A549 (cell line): ENCODE data around the gene FOXN4. TPM values are rescaled to one million over a fixed set of nuclear protein-coding genes. Genes with fewer than 3 reads are reported as not detected.

Experiments used
- ATAC-seq, 2 experiments: fragments of 200-7000 bp in 1 of 2; fragments of >200 bp in 1 of 2; cut with Nextera tagmentation in 1 of 2; cut with Tn5 transposase in 1 of 2; 3 replicates each; pipeline versions ENCODE4 v1.8.0 to v1.9.1; 2018 to 2020; ENCODE audit warnings: mild to moderate bottlenecking in 1 of 2, moderate library complexity in 1 of 2
- CTCF ChIA-PET: fragments of 300-600 bp; sonication (Branson Sonifier 250); formaldehyde crosslinking; extraction: SDS; loops from one replicate; lab custom pipeline; 2021; ENCODE audit warnings: antibody characterized with exemption, inconsistent platforms; lab: Yijun Ruan, JAX
- POLR2A ChIA-PET: fragments of 350-600 bp; formaldehyde crosslinking; extraction: SDS; loops from one replicate; lab custom pipeline; 2021; ENCODE audit warnings: antibody characterized with exemption, inconsistent platforms; lab: Yijun Ruan, JAX
- DNase-seq, 2 experiments: peaks; one replicate each; pipeline versions ENCODE4 v3.0.0 to v3.0.0-alpha.2; 2011 to 2016; ENCODE audit warnings: low read depth in 1 of 2, low spot score in 1 of 2
- FAIRE-seq: peaks from 2 replicates; lab custom pipeline; 2011; peaks lifted over from hg19 to GRCh38; lab: Jason Lieb, UNC
- H3K27ac ChIP-seq, 2 experiments: fragments of >200 bp; sonication (Bioruptor Twin); formaldehyde crosslinking; 3 replicates each; pipeline ENCODE4 v1.5.1; 2016 to 2017
- H3K4me1 ChIP-seq: fragments of >200 bp; sonication (Bioruptor Twin); formaldehyde crosslinking; 3 replicates; pipeline ENCODE4 v1.6.1; 2016
- H3K4me2 ChIP-seq: fragments of >200 bp; sonication (Bioruptor Twin); formaldehyde crosslinking; 3 replicates; pipeline ENCODE4 v1.6.1; 2016
- H3K4me3 ChIP-seq: fragments of >200 bp; sonication (Bioruptor Twin); formaldehyde crosslinking; 3 replicates; pipeline ENCODE4 v1.5.1; 2016
- H3K9me3 ChIP-seq: fragments of >200 bp; sonication (Bioruptor Twin); formaldehyde crosslinking; 3 replicates; pipeline ENCODE4 v1.6.1; 2016
- CBX8 ChIP-seq: fragments of 200-600 bp; sonication (generic); IDR thresholded peaks from 2 replicates; pipeline ENCODE4 v1.6.1; 2016
- ELK1 ChIP-seq: fragments of 150-350 bp; IDR thresholded peaks from 2 replicates; pipeline ENCODE4 v1.6.1; 2014; ENCODE audit warnings: low read depth, mild to moderate bottlenecking, low read length
- EP300 ChIP-seq, 2 experiments: fragments of >200 bp; sonication (Bioruptor Twin); formaldehyde crosslinking; IDR thresholded peaks; 2 replicates in 1 of 2; 3 replicates in 1 of 2; pipeline ENCODE4 v1.6.1; 2016 to 2017
- ESRRA ChIP-seq: fragments of 150-350 bp; IDR thresholded peaks from 2 replicates; pipeline ENCODE4 v1.6.1; 2014; ENCODE audit warnings: mild to moderate bottlenecking, low read length, borderline replicate concordance
- FOSL2 ChIP-seq, 2 experiments: fragments of 450-650 bp in 1 of 2; fragments of >200 bp in 1 of 2; sonication (Bioruptor Twin) in 1 of 2; formaldehyde crosslinking; IDR thresholded peaks; 2 replicates each; pipeline versions ENCODE4 v1.5.0 to v1.6.1; 2016 to 2020; ENCODE audit warnings: mild to moderate bottlenecking in 1 of 2, moderate library complexity in 1 of 2
- GATA3 ChIP-seq: IDR thresholded peaks from 2 replicates; pipeline ENCODE4 v1.6.1; 2012; ENCODE audit warnings: borderline replicate concordance
- HDAC2 ChIP-seq: fragments of 200-600 bp; sonication (generic); IDR thresholded peaks from 2 replicates; pipeline ENCODE4 v1.6.1; 2016
- HOXB13 ChIP-seq: fragments of 250-450 bp; sonication (Bioruptor Pico); IDR thresholded peaks from 2 replicates; pipeline ENCODE4 v1.5.0; 2020; ENCODE audit warnings: low read depth, mild to moderate bottlenecking, moderate library complexity
- JUN ChIP-seq, 2 experiments: fragments of >200 bp; sonication (Bioruptor Twin); formaldehyde crosslinking; IDR thresholded peaks; 2 replicates in 1 of 2; 3 replicates in 1 of 2; pipeline ENCODE4 v1.6.1; 2016 to 2017
- KDM1A ChIP-seq: fragments of 200-600 bp; sonication (generic); IDR thresholded peaks from 2 replicates; pipeline ENCODE4 v1.6.1; 2016; ENCODE audit warnings: low read depth, mild to moderate bottlenecking
- NFE2L2 ChIP-seq: fragments of 150-350 bp; conservative IDR thresholded peaks from 2 replicates; pipeline ENCODE4 v1.6.1; 2014; ENCODE audit warnings: low read length
- POLR2A ChIP-seq: IDR thresholded peaks from 2 replicates; pipeline ENCODE4 v1.6.1; 2012; ENCODE audit warnings: mild to moderate bottlenecking, low read length
- TFCP2L1 ChIP-seq: fragments of 250-450 bp; sonication (Bioruptor Pico); IDR thresholded peaks from 2 replicates; pipeline ENCODE4 v1.5.0; 2021; ENCODE audit warnings: mild to moderate bottlenecking
- TP53 ChIP-seq: fragments of 250-450 bp; sonication (Bioruptor Pico); IDR thresholded peaks from 2 replicates; pipeline ENCODE4 v1.5.0; 2021; ENCODE audit warnings: mild to moderate bottlenecking, moderate library complexity
- ZFP36 ChIP-seq: fragments of 450-650 bp; IDR thresholded peaks from 2 replicates; pipeline ENCODE4 v1.6.1; 2014; ENCODE audit warnings: borderline replicate concordance; ENCODE audit not compliant: partially characterized antibody
- ZSCAN20 ChIP-seq: fragments of 250-450 bp; sonication (Bioruptor Pico); IDR thresholded peaks from 2 replicates; pipeline ENCODE4 v1.8.0; 2022; ENCODE audit warnings: mild to moderate bottlenecking, moderate library complexity
- WGBS: methylation state at CpG from one replicate; pipeline ENCODE4 v1.1.6; 2017; ENCODE audit errors: missing lambda C conversion rate; 5-methylcytosine and 5-hydroxymethylcytosine counted together
- polyA plus RNA-seq, 4 experiments: library from polyadenylated mRNA; depleted of rRNA in 3 of 4; stranded (reverse); fragments of >200 nt; fragmentation: RNase III in 1 of 4; extraction: RNeasy Plus Mini Kit Qiagen cat#74134 plus additional on column Dnase treatment in 1 of 4; gene quantifications; 2 replicates in 3 of 4; 3 replicates in 1 of 4; pipeline ENCODE4 v1.2.3, GENCODE V29; 2011 to 2017
- TF ChIP-seq, protein P1 (sequence below): fragments of 200-600 bp; sonication (generic); IDR thresholded peaks from 2 replicates; pipeline ENCODE4 v1.6.1; 2016; ENCODE audit warnings: antibody characterized with exemption, mild to moderate bottlenecking, moderate library complexity
- TF ChIP-seq, protein P2 (sequence below): fragments of >200 bp; sonication (Bioruptor Twin); formaldehyde crosslinking; IDR thresholded peaks from 3 replicates; pipeline ENCODE4 v1.6.1; 2016
- TF ChIP-seq, protein P3 (sequence below): IDR thresholded peaks from 2 replicates; pipeline ENCODE4 v1.6.1; 2012

Gene FOXN4
- polyA plus RNA-seq, 2 of the 4 experiments (the other 2 are of a cell fraction): 0.05 TPM; not detected in 1

DNA sequence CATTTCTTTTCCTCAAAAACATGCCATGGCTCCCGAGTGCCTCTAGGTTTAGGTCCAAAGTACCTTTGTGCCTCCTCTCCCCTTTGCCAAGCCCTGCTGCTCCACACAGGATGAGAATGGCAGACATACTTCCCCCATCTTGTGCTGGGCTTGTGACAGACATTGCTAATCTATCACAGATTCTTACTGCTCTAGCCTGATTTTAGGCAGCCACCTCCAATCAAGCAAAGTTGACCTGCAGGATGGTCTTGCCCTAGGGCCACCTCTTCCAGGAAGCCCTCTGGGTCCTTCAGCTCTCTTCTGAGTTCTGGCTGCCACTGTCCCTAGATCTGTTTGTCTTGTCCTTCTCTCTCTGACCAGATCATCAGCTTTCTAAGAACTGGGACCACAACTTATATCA, 20.5 kb downstream of the FOXN4 start:
- Histone ChIP-seq H3K4me2 (no peak overlapping the region), H3K4me3 (no peak overlapping the region), H3K27ac (no peak overlapping the region), H3K4me1 (no peaks in the 10 kb centered on the region), H3K9me3 (no peaks in the 10 kb centered on the region)
- no peak for ATAC-seq
- CTCF ChIA-PET: interaction anchor here (0.6 to 1.6 kb wide), 2 partner anchors 15 to 1852 kb away, joined by 3 to 6 read pairs; no protein-coding TSS in a partner anchor
- no peak for FAIRE-seq
- TF ChIP-seq HDAC2 (no peak), JUN (IDR thresholded peaks at IDR 0.05) (no peak), CBX8 (no peak), ZFP36 (peak; percentile 82), NFE2L2 (no peak), ZSCAN20 (no peak), TFCP2L1 (CRISPR knock-in tag) (no peak), EP300 (IDR thresholded peaks at IDR 0.05) (no peak)
- TF ChIP-seq, protein P1, sequence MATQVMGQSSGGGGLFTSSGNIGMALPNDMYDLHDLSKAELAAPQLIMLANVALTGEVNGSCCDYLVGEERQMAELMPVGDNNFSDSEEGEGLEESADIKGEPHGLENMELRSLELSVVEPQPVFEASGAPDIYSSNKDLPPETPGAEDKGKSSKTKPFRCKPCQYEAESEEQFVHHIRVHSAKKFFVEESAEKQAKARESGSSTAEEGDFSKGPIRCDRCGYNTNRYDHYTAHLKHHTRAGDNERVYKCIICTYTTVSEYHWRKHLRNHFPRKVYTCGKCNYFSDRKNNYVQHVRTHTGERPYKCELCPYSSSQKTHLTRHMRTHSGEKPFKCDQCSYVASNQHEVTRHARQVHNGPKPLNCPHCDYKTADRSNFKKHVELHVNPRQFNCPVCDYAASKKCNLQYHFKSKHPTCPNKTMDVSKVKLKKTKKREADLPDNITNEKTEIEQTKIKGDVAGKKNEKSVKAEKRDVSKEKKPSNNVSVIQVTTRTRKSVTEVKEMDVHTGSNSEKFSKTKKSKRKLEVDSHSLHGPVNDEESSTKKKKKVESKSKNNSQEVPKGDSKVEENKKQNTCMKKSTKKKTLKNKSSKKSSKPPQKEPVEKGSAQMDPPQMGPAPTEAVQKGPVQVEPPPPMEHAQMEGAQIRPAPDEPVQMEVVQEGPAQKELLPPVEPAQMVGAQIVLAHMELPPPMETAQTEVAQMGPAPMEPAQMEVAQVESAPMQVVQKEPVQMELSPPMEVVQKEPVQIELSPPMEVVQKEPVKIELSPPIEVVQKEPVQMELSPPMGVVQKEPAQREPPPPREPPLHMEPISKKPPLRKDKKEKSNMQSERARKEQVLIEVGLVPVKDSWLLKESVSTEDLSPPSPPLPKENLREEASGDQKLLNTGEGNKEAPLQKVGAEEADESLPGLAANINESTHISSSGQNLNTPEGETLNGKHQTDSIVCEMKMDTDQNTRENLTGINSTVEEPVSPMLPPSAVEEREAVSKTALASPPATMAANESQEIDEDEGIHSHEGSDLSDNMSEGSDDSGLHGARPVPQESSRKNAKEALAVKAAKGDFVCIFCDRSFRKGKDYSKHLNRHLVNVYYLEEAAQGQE: no peak
- 69% methylated on average over 1 of the region's 1 CpG for WGBS
- DNase-seq: peak in 1 of 2 experiments; percentile 42
- POLR2A ChIA-PET: no interaction called here

DNA sequence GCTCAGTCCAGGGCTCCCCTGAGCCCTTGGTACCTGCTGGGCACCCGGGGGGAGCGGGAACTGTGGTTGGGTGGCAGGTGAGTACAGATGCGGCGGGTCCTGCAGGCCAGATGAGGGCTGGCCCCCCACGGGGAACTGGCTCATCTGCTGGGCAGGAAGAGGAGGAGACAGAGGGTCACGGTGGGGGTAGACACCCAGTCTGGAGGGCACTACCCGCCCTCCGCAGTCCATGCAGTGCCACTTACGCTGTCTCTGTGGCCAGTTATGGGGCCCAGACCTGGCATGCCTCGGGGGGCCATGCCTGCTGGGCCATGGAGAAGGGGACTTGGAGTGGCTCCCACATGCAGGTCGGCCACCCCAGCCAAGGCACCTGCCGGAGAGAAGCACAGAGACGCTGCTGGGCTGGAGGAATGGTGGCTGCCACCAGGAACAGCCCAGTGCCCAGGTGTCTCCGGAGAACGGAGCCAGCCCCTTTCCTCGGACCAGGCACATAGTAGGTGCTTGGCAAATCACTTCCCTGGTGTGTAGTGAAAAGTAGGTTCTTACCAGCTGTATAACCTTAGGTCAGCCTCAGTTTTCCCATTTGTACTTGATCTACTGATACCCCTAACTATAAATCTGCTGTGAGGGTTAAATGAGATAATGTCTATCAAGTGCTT, 21.1 kb downstream of the FOXN4 start:
- ATAC-seq: no peak
- TF ChIP-seq, protein P2, sequence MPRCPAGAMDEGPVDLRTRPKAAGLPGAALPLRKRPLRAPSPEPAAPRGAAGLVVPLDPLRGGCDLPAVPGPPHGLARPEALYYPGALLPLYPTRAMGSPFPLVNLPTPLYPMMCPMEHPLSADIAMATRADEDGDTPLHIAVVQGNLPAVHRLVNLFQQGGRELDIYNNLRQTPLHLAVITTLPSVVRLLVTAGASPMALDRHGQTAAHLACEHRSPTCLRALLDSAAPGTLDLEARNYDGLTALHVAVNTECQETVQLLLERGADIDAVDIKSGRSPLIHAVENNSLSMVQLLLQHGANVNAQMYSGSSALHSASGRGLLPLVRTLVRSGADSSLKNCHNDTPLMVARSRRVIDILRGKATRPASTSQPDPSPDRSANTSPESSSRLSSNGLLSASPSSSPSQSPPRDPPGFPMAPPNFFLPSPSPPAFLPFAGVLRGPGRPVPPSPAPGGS: no peak
- TF ChIP-seq ESRRA (no peak), ELK1 (no peak), TP53 (CRISPR knock-in tag) (no peak), CBX8 (no peak), KDM1A (no peak), GATA3 (no peak), FOSL2 (IDR thresholded peaks at IDR 0.05) (no peak), FOSL2 (CRISPR knock-in tag; IDR thresholded peaks at IDR 0.05) (no peak), HOXB13 (CRISPR knock-in tag) (no peak), POLR2A (no peak)
- TF ChIP-seq, protein P3, sequence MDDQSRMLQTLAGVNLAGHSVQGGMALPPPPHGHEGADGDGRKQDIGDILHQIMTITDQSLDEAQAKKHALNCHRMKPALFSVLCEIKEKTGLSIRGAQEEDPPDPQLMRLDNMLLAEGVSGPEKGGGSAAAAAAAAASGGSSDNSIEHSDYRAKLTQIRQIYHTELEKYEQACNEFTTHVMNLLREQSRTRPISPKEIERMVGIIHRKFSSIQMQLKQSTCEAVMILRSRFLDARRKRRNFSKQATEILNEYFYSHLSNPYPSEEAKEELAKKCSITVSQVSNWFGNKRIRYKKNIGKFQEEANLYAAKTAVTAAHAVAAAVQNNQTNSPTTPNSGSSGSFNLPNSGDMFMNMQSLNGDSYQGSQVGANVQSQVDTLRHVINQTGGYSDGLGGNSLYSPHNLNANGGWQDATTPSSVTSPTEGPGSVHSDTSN: no peak
- ChIA-PET CTCF (interaction anchor here (1.6 kb wide), 1 partner anchor 15 kb away, joined by 6 read pairs; no protein-coding TSS in a partner anchor), POLR2A (no interaction called here)
- H3K4me3 ChIP-seq: no peak overlapping the region
- H3K27ac ChIP-seq: no peak overlapping the region
- WGBS: 66% methylated on average over 13 of the region's 16 CpGs
- no peaks in the 10 kb centered on the region for H3K9me3 ChIP-seq
- no peak overlapping the region for H3K4me2 ChIP-seq
- no peaks in the 10 kb centered on the region for H3K4me1 ChIP-seq
- FAIRE-seq: no peak
- no peak for DNase-seq
